Activated B cell treated with CpG ODN at 0.5 μM for 24 hours (primary cell): ENCODE measurements around the gene KIF20B. TPM values are rescaled to one million over a fixed set of nuclear protein-coding genes. Genes with fewer than 3 reads are reported as not detected.
"Not testable (repeated sequence)": the region's sequence is repeated elsewhere in the genome, so short reads cannot be mapped to it uniquely, and the experiment has no call there.

Source experiments
- ATAC-seq: fragments of 200-7000 bp; cut with Tn5 transposase; one replicate; pipeline ENCODE4 v1.10.0; 2021; ENCODE audit warnings: low read depth, mild to moderate bottlenecking, moderate library complexity
- CTCF ChIA-PET: fragments of 350-600 bp; sonication (Branson Sonifier 250); formaldehyde crosslinking; loops from one replicate; lab custom pipeline; 2021; ENCODE audit warnings: antibody characterized with exemption; lab: Charles Lee
- POLR2A ChIA-PET: fragments of 350-600 bp; sonication (Branson Sonifier 250); formaldehyde crosslinking; loops from one replicate; lab custom pipeline; 2021; ENCODE audit warnings: antibody characterized with exemption; lab: Charles Lee
- DNase-seq: peaks from one replicate; pipeline ENCODE4 v3.0.0; 2022
- H3K27ac Mint-ChIP-seq: one replicate; pipeline ENCODE4 v1.8.0; 2020; ENCODE audit warnings: mixed read lengths
- H3K27me3 Mint-ChIP-seq: one replicate; pipeline ENCODE4 v1.8.0; 2021; ENCODE audit warnings: mixed read lengths
- H3K36me3 Mint-ChIP-seq: one replicate; pipeline ENCODE4 v1.8.0; 2021; ENCODE audit warnings: low read depth, mixed read lengths
- H3K4me1 Mint-ChIP-seq: one replicate; pipeline ENCODE4 v1.8.0; 2021; ENCODE audit warnings: mixed read lengths
- H3K4me3 Mint-ChIP-seq: one replicate; pipeline ENCODE4 v1.8.0; 2020; ENCODE audit warnings: mild to moderate bottlenecking, mixed read lengths
- H3K9me3 Mint-ChIP-seq: one replicate; pipeline ENCODE4 v1.8.0; 2020; ENCODE audit warnings: mixed read lengths
- CTCF ChIP-seq: fragments of 200-600 bp; IDR thresholded peaks from one replicate; pipeline ENCODE4 v1.8.0; 2022; ENCODE audit warnings: antibody characterized with exemption, mild to moderate bottlenecking
- intact Hi-C: fragments of 100-400 bp; cut with micrococcal nuclease; formaldehyde crosslinking; loops from one replicate; pipeline ENCODE4 v1.15.1; 2024
- total RNA-seq: library from RNA; stranded (reverse); gene quantifications from 2 replicates; pipeline ENCODE4 v1.2.3, GENCODE V29; 2022

Gene KIF20B
- total RNA-seq, 1 donor from 2014 or later, result 24.0 TPM

DNA sequence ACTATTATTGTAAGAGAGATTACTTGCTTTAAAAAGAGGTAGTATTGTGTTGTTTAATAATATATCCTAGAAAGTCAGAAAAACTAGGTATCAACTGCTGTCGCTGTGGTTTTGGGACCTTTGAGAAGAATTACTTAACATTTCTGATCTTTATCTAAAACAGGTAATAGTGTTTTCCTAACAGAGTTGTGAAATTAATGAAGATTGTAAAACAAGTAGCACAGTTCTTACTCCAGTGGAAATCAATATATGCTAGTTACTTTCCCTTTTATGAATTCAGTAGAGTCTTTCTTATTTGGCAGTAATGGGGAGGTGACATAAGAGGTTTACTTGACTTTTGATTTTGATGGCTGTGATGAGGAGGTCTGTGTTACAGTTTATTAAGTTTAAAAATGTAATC, 58.1 kb downstream of the KIF20B start:
- H3K36me3 Mint-ChIP-seq, result peaks cover 70% of the 10 kb centered on the region
- H3K9me3 Mint-ChIP-seq, result no peaks in the 10 kb centered on the region
- ChIA-PET POLR2A (no interaction called here), CTCF (no interaction called here)
- ATAC-seq (no peak), DNase-seq (no peak)
- H3K27ac Mint-ChIP-seq, result no peak overlapping the region
- H3K27me3 Mint-ChIP-seq, result no peaks in the 10 kb centered on the region
- TF ChIP-seq CTCF, result no peak
- no peaks in the 10 kb centered on the region for H3K4me1 Mint-ChIP-seq
- intact Hi-C loops, result no loop called here
- H3K4me3 Mint-ChIP-seq, result no peak overlapping the region

DNA sequence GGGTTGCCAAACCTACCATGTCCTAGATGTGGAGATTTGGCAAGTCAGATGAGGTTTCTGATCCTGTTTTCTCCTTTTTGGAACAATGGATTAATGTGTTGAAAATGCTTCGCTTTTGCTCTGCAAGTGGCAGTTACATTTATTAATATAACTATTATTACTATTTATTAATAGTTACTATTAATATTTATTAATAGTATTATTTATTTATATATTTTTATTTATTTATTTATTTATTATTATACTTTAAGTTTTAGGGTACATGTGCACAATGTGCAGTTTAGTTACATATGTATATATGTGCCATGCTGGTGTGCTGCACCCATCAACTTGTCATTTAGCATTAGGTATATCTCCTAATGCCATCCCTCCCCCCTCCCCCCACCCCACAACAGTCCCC, 62.3 kb downstream of the KIF20B start:
- H3K4me3 Mint-ChIP-seq, H3K27ac Mint-ChIP-seq, H3K27me3 Mint-ChIP-seq, ATAC-seq, H3K9me3 Mint-ChIP-seq, CTCF ChIA-PET, DNase-seq, POLR2A ChIA-PET, H3K4me1 Mint-ChIP-seq, intact Hi-C loops: not testable (repeated sequence)
- peaks cover 68% of the 10 kb centered on the region for H3K36me3 Mint-ChIP-seq

- DNase-seq, result no peak
- no peak for TF ChIP-seq CTCF
- H3K27me3 Mint-ChIP-seq, result no peaks in the 10 kb centered on the region
- intact Hi-C loops, result no loop called here
- no peak overlapping the region for H3K27ac Mint-ChIP-seq
- ChIA-PET CTCF (no interaction called here), POLR2A (no interaction called here)
- no peaks in the 10 kb centered on the region for H3K9me3 Mint-ChIP-seq
- ATAC-seq, result no peak
- H3K36me3 Mint-ChIP-seq, result peaks cover 75% of the 10 kb centered on the region
- H3K4me1 Mint-ChIP-seq, result peaks cover 3% of the 10 kb centered on the region
- H3K4me3 Mint-ChIP-seq, result no peak overlapping the region
These were observed 70.3 kb downstream of the KIF20B start for GRCh38 chr10:89771684-89772083.

- Mint-ChIP-seq H3K27ac (no peak overlapping the region), H3K9me3 (no peaks in the 10 kb centered on the region), H3K27me3 (no peaks in the 10 kb centered on the region), H3K36me3 (peaks cover 82% of the 10 kb centered on the region), H3K4me3 (no peak overlapping the region), H3K4me1 (peaks cover 3% of the 10 kb centered on the region)
- DNase-seq, result no peak
- no peak for TF ChIP-seq CTCF
- ChIA-PET CTCF (no interaction called here), POLR2A (no interaction called here)
- ATAC-seq, result no peak
- intact Hi-C loops, result no loop called here
These were observed 71.7 kb downstream of the KIF20B start for GRCh38 chr10:89773081-89773480.

DNA sequence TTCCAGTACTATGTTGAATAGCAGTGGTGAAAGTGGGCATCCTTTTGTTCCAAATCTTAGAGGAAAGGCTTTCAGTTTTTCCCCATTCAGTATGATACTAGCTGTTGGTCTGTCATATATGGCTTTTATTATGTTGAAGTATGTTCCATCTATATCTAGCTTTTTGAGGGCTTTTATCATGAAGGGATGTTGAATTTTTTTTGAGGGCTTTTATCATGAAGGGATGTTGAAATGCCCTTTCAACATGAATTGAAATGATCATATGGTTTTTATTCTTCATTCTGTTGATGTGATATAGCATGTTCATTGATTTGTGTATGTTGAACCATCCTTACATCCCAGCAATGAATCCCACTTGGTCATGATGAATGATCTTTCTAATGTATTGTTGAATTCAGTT, 75.3 kb downstream of the KIF20B start:
- POLR2A ChIA-PET, result no interaction called here

More for the DNA sequence above, 75.3 kb downstream of the KIF20B start:
- Mint-ChIP-seq H3K4me3 (no peak overlapping the region), H3K36me3 (peaks cover 71% of the 10 kb centered on the region), H3K9me3 (no peaks in the 10 kb centered on the region), H3K27me3 (no peaks in the 10 kb centered on the region), H3K27ac (no peak overlapping the region), H3K4me1 (no peaks in the 10 kb centered on the region)
- intact Hi-C loops, result no loop called here
- ATAC-seq, result no peak
- DNase-seq, result no peak
- CTCF ChIA-PET, result no interaction called here
- no peak for TF ChIP-seq CTCF
